Measurements from ENCODE around the gene RPEL1.

DNA sequence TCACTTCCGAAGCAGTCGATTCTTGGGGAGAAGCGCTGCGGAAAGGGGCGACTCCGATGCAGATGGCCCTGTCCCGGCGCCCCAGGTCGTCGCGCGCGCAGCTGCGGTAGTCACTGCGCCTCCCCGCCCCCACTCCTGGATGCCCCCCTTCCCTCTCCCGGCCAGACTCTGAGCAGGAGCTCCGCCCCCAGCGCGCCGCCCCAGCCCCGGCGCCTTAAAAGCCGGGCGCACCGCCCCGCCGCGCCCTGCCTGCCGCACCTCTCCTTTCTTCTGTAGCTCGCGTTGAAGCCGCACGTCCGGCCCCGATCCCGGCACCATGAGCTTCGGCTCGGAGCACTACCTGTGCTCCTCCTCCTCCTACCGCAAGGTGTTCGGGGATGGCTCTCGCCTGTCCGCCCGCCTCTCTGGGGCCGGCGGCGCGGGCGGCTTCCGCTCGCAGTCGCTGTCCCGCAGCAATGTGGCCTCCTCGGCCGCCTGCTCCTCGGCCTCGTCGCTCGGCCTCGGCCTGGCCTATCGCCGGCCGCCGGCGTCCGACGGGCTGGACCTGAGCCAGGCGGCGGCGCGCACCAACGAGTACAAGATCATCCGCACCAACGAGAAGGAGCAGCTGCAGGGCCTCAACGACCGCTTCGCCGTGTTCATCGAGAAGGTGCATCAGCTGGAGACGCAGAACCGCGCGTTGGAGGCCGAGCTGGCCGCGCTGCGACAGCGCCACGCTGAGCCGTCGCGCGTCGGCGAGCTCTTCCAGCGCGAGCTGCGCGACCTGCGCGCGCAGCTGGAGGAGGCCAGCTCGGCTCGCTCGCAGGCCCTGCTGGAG lies 31.4 kb downstream of the RPEL1 start, which contains the start of gene INA:
- TF ChIP-seq, protein P1, sequence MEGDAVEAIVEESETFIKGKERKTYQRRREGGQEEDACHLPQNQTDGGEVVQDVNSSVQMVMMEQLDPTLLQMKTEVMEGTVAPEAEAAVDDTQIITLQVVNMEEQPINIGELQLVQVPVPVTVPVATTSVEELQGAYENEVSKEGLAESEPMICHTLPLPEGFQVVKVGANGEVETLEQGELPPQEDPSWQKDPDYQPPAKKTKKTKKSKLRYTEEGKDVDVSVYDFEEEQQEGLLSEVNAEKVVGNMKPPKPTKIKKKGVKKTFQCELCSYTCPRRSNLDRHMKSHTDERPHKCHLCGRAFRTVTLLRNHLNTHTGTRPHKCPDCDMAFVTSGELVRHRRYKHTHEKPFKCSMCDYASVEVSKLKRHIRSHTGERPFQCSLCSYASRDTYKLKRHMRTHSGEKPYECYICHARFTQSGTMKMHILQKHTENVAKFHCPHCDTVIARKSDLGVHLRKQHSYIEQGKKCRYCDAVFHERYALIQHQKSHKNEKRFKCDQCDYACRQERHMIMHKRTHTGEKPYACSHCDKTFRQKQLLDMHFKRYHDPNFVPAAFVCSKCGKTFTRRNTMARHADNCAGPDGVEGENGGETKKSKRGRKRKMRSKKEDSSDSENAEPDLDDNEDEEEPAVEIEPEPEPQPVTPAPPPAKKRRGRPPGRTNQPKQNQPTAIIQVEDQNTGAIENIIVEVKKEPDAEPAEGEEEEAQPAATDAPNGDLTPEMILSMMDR (IDR thresholded peaks at IDR 0.05) = no peak
- no peak for TF ChIP-seq EP300 (IDR thresholded peaks at IDR 0.05)
